HCT116 (cell line): ENCODE measurements around the gene MORF4L1. TPM values are rescaled to one million over a fixed set of nuclear protein-coding genes. Genes with fewer than 3 reads are reported as not detected.

Experiments
- ATAC-seq: fragments of 200-7000 bp; cut with Tn5 transposase; 2 replicates; pipeline ENCODE4 v1.9.1; 2020; ENCODE audit warnings: mild to moderate bottlenecking, moderate library complexity
- Bru-seq: library from RNA; stranded (reverse); fragments of 400-500 nt; gene quantifications from one replicate; lab custom pipeline; 2021; lab: Mats Ljungman, UMichigan
- BruChase-seq, 2 experiments: library from RNA; stranded (reverse); fragments of 400-500 nt; gene quantifications; one replicate each; lab custom pipeline; 2021; lab: Mats Ljungman, UMichigan
- BruUV-seq: library from RNA; stranded (reverse); fragments of 400-500 nt; replicated peaks from 2 replicates; lab custom pipeline; 2021; lab: Mats Ljungman, UMichigan
- CTCF ChIA-PET: fragments of 300-600 bp; sonication (Branson Sonifier 250); formaldehyde crosslinking; loops from one replicate; lab custom pipeline; 2021; ENCODE audit warnings: antibody characterized with exemption; lab: Charles Lee
- POLR2A ChIA-PET: fragments of 300-600, 350-600 bp; sonication (Branson Sonifier 250); formaldehyde crosslinking; loops from one replicate; lab custom pipeline; 2021; ENCODE audit warnings: antibody characterized with exemption; lab: Charles Lee
- RAD21 ChIA-PET, 2 experiments: fragments of 300-600 bp; sonication (Branson Sonifier 250); formaldehyde crosslinking; loops; one replicate each; lab custom pipeline; 2023; ENCODE audit warnings: low total read pairs in 2 of 2; ENCODE audit not compliant: uncharacterized antibody in 2 of 2, unreplicated experiment in 2 of 2, low non-redundant PET in 1 of 2; lab: Charles Lee
- DNase-seq: peaks from one replicate; pipeline ENCODE4 v3.0.0-alpha.2; 2010; ENCODE audit warnings: low read depth, low spot score
- H2AFZ ChIP-seq: fragments of 200-600 bp; shearing (Covaris generic), sonication (generic); 2 replicates; pipeline ENCODE4 v1.6.1; 2017; ENCODE audit warnings: low read depth, mixed run types, mixed read lengths, antibody characterized with exemption, low read length; ENCODE audit not compliant: poor library complexity, severe bottlenecking
- H3K27ac ChIP-seq: 2 replicates; pipeline ENCODE4 v1.5.1; 2012; ENCODE audit warnings: low read depth, low read length
- H3K27me3 ChIP-seq: fragments of 200-600 bp; sonication (generic); 2 replicates; pipeline ENCODE4 v1.6.1; 2016; ENCODE audit warnings: mixed run types, low read length, mixed read lengths; ENCODE audit not compliant: insufficient read depth
- H3K36me3 ChIP-seq, 2 experiments: fragments of 200-500 bp in 1 of 2; fragments of 200-600 bp in 1 of 2; sonication (Bioruptor generic) in 1 of 2; sonication (generic) in 1 of 2; 2 replicates each; pipeline versions ENCODE4 v1.5.1 to v1.6.1; 2014 to 2016; ENCODE audit warnings: low read length in 2 of 2, inconsistent platforms in 1 of 2, mixed read lengths in 1 of 2, mixed run types in 1 of 2; ENCODE audit not compliant: insufficient read depth in 2 of 2, control insufficient read depth in 1 of 2
- H3K4me1 ChIP-seq, 2 experiments: fragments of 200-600 bp in 1 of 2; sonication (generic) in 1 of 2; 2 replicates each; pipeline versions ENCODE4 v1.5.1 to v1.6.1; 2012 to 2017; ENCODE audit warnings: low read length in 2 of 2, inconsistent platforms in 1 of 2, mild to moderate bottlenecking in 1 of 2, mixed read lengths in 1 of 2, mixed run types in 1 of 2, moderate library complexity in 1 of 2; ENCODE audit not compliant: insufficient read depth in 2 of 2, control insufficient read depth in 1 of 2
- H3K4me2 ChIP-seq: fragments of 200-600 bp; sonication (generic); 2 replicates; pipeline ENCODE4 v1.6.1; 2017; ENCODE audit warnings: mixed run types, low read length, mixed read lengths
- H3K4me3 ChIP-seq, 2 experiments: fragments of 200-600 bp in 1 of 2; sonication (generic) in 1 of 2; replicated peaks in 1 of 2; 2 replicates each; pipeline ENCODE4 v1.5.1; 2011 to 2016; ENCODE audit warnings: low read length in 2 of 2, control low read depth in 1 of 2, low read depth in 1 of 2, mild to moderate bottlenecking in 1 of 2, mixed read lengths in 1 of 2, mixed run types in 1 of 2
- H3K79me2 ChIP-seq: fragments of 200-600 bp; sonication (generic); 2 replicates; pipeline ENCODE4 v1.6.1; 2017; ENCODE audit warnings: mild to moderate bottlenecking, mixed run types, low read length, moderate library complexity, mixed read lengths; ENCODE audit not compliant: insufficient read depth
- H3K9ac ChIP-seq: fragments of 200-600 bp; sonication (generic); 2 replicates; pipeline ENCODE4 v1.6.1; 2016; ENCODE audit warnings: low read length, mixed read lengths
- H3K9me2 ChIP-seq: fragments of 200-600 bp; sonication (generic), shearing (Covaris generic); 2 replicates; pipeline ENCODE4 v1.6.1; 2017; ENCODE audit warnings: mixed run types, mild to moderate bottlenecking, moderate library complexity; ENCODE audit not compliant: insufficient read depth
- H3K9me3 ChIP-seq, 2 experiments: fragments of 200-500 bp in 1 of 2; fragments of 200-600 bp in 1 of 2; sonication (Bioruptor generic) in 1 of 2; sonication (generic) in 1 of 2; 2 replicates each; pipeline ENCODE4 v1.6.1; 2014 to 2017; ENCODE audit warnings: low read length in 2 of 2, mixed read lengths in 2 of 2, inconsistent platforms in 1 of 2, low read depth in 1 of 2, mild to moderate bottlenecking in 1 of 2, mixed run types in 1 of 2, moderate library complexity in 1 of 2; ENCODE audit not compliant: control insufficient read depth in 1 of 2, insufficient read depth in 1 of 2
- H4K20me1 ChIP-seq: fragments of 200-600 bp; sonication (generic), shearing (Covaris generic); 2 replicates; pipeline ENCODE4 v1.6.1; 2017; ENCODE audit warnings: mixed run types, mild to moderate bottlenecking, moderate library complexity; ENCODE audit not compliant: insufficient read depth
- CBX3 ChIP-seq: IDR thresholded peaks from 2 replicates; pipeline ENCODE4 v1.6.1; 2012; ENCODE audit warnings: low read depth
- EGR1 ChIP-seq: IDR thresholded peaks from 2 replicates; pipeline ENCODE4 v1.6.1; 2012; ENCODE audit warnings: low read depth
- ELF1 ChIP-seq: IDR thresholded peaks from 2 replicates; pipeline ENCODE4 v1.6.1; 2012; ENCODE audit warnings: low read depth, borderline replicate concordance
- EZH2phosphoT487 ChIP-seq: fragments of 200-600 bp; IDR thresholded peaks from 2 replicates; pipeline ENCODE4 v1.6.1; 2018; ENCODE audit warnings: antibody characterized with exemption, borderline replicate concordance
- FOSL1 ChIP-seq: IDR thresholded peaks from 2 replicates; pipeline ENCODE4 v1.6.1; 2012; ENCODE audit warnings: low read depth
- POLR2A ChIP-seq: IDR thresholded peaks from 2 replicates; pipeline ENCODE4 v1.7.0; 2011; ENCODE audit warnings: borderline replicate concordance; ENCODE audit not compliant: insufficient read depth, insufficient read length; ENCODE audit errors: extremely low read depth
- SIN3A ChIP-seq: IDR thresholded peaks from 2 replicates; pipeline ENCODE4 v1.6.1; 2012; ENCODE audit warnings: low read depth
- SP1 ChIP-seq: IDR thresholded peaks from 2 replicates; pipeline ENCODE4 v1.6.1; 2012; ENCODE audit warnings: low read depth
- SRF ChIP-seq: IDR thresholded peaks from 2 replicates; pipeline ENCODE4 v1.6.1; 2012; ENCODE audit warnings: low read depth
- YY1 ChIP-seq: IDR thresholded peaks from 2 replicates; pipeline ENCODE4 v1.6.1; 2011; ENCODE audit warnings: low read length, low read depth, moderate library complexity, mild to moderate bottlenecking; ENCODE audit not compliant: insufficient replicate concordance; ENCODE audit errors: extremely low read depth
- ZFX ChIP-seq: fragments of 450-650 bp; IDR thresholded peaks from 2 replicates; pipeline ENCODE4 v1.6.1; 2017
- ZNF274 ChIP-seq: fragments of 200-500 bp; sonication (Bioruptor generic); IDR thresholded peaks from 2 replicates; pipeline ENCODE4 v1.6.1; 2014; ENCODE audit warnings: mild to moderate bottlenecking, low read depth, low read length, inconsistent platforms
- intact Hi-C: fragments of 100-400 bp; cut with micrococcal nuclease; formaldehyde crosslinking; loops from 2 replicates; pipeline ENCODE4 v1.10.0; 2022
- long read RNA-seq: library from polyadenylated mRNA; unstranded; transcript quantifications from one replicate; pipeline ENCODE4 v2.0.0, GENCODE V29; 2021; ENCODE audit not compliant: unreplicated experiment
- polyA plus RNA-seq: library from polyadenylated mRNA; unstranded; fragments of >200 nt; gene quantifications from 2 replicates; pipeline ENCODE4 v1.2.1, GENCODE V29; 2012; ENCODE audit warnings: missing spikeins
- total RNA-seq: library from RNA; stranded (reverse); gene quantifications from one replicate; pipeline ENCODE4 v1.2.1, GENCODE V29; 2021; ENCODE audit not compliant: unreplicated experiment
- TF ChIP-seq, protein P1 (sequence below), 3 experiments: fragments of 200-600 bp in 1 of 3; sonication (generic) in 1 of 3; IDR thresholded peaks in 2 of 3; conservative IDR thresholded peaks in 1 of 3; 2 replicates each; pipeline ENCODE4 v1.5.1; 2012 to 2017; ENCODE audit warnings: low read depth in 2 of 3, low read length in 2 of 3, antibody characterized with exemption in 1 of 3, borderline replicate concordance in 1 of 3, control low read depth in 1 of 3, mild to moderate bottlenecking in 1 of 3, mixed read lengths in 1 of 3, mixed run types in 1 of 3, moderate library complexity in 1 of 3; ENCODE audit not compliant: insufficient read depth in 1 of 3

The MORF4L1 gene, protein sequence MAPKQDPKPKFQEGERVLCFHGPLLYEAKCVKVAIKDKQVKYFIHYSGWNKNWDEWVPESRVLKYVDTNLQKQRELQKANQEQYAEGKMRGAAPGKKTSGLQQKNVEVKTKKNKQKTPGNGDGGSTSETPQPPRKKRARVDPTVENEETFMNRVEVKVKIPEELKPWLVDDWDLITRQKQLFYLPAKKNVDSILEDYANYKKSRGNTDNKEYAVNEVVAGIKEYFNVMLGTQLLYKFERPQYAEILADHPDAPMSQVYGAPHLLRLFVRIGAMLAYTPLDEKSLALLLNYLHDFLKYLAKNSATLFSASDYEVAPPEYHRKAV
- total RNA-seq, result 273 TPM
- 137 and 219 TPM in 2 replicates for polyA plus RNA-seq
- Bru-seq, nascent RNA, result percentile 86 among the genes with signal in this experiment
- BruChase-seq, experiment 1, labeled RNA remaining after a 6-hour chase, result percentile 93 among the genes with signal in this experiment
- percentile 85 among the genes with signal in this experiment for BruChase-seq, experiment 2, labeled RNA remaining after a 2-hour chase
- long read RNA-seq, transcript MORF4L1-203 (12 exons, 1,880 nt), result major isoform, 240 of 294 reads
- long read RNA-seq, transcript MORF4L1-201 (13 exons, 2,359 nt), result minor isoform, 7 of 294 reads
- long read RNA-seq, transcript MORF4L1-216 (5 exons, 448 nt), result minor isoform, 5 of 294 reads
- long read RNA-seq, partial matches to known transcripts, result 21 of 294 reads
- long read RNA-seq, other reads (novel, unspliced or antisense), result 20 of 294 reads

DNA sequence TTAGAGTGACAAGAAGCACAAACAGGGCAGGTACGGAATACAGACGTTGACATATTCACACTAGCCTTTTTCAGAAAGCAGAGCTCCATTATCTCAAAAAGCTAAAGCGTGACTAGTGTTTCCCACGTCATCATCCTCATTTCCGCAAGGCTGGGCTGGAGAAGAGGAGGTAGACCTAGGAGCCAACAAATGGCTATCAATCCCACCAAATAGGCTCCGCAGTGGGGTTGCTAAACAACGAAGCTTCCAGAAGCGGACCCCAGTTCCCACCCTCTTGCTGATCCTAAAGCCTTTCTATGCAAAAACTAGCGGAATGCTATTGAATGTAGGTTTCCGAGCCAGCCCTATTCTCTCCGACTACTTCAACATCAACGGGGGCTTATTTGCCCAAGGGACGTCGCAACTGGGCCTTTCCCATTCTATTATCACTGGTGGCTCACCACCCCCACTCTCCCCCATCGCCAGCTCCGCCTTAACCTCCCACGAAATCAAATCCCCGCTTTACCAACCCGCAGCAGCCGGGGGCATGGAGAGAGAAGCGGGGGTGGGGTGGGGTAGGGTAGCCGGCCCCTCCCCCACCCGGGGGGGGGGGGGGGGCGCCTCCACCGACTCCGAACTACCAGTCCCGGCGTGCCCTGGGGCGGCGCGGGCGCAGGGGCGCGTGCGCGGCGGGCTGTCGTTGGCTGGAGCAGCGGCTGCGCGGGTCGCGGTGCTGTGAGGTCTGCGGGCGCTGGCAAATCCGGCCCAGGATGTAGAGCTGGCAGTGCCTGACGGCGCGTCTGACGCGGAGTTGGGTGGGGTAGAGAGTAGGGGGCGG, at the start of gene MORF4L1:
MORF4L1 (plus strand) TSS at position 736 of the 817 bp plus-strand sequence. CDS start 128 bp downstream, outside the sequence.
- peak; percentile 82 for TF ChIP-seq SRF
- peak; percentile 83 for TF ChIP-seq SP1
- TF ChIP-seq CBX3, result no peak

DNA sequence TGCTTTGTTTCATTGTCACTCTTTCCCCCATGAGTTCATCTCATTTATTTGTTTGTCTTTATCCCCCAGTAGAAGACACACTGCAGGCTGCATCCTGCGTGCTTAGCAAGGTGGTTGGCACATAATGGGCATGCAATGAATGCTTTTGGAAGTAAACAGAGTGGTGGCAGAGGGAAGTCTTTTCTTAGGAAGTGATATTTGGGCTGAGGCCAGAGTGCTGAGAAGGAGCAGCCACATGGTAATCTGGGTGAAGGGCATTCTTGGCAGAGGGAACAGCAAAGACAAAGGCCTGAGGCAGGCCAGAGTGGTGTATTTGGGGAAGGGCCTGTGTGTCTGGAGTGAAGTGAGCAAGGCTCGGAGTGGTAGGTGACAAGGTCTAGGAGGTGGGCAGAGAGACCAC, 43.8 kb upstream of the MORF4L1 start:
- Histone ChIP-seq H4K20me1 (no peaks in the 10 kb centered on the region), H3K9me2 (no peaks in the 10 kb centered on the region), H3K4me1 (no peaks in the 10 kb centered on the region), H3K9me3 (no peaks in the 10 kb centered on the region), H3K9ac (no peak overlapping the region), H3K79me2 (no peaks in the 10 kb centered on the region), H2AFZ (no peak overlapping the region), H3K27me3 (peaks cover 4% of the 10 kb centered on the region; the same call in 1 of the 2 replicates), H3K4me3 (no peak overlapping the region), H3K4me2 (no peak overlapping the region), H3K36me3 (no peaks in the 10 kb centered on the region), H3K27ac (no peak overlapping the region)
- ChIA-PET RAD21 (no interaction called here), POLR2A (no interaction called here), CTCF (no interaction called here)
- intact Hi-C loops, result no loop called here
- ATAC-seq (no peak), DNase-seq (no peak)
- BruUV-seq, result no TSS peak
- TF ChIP-seq, protein P1, sequence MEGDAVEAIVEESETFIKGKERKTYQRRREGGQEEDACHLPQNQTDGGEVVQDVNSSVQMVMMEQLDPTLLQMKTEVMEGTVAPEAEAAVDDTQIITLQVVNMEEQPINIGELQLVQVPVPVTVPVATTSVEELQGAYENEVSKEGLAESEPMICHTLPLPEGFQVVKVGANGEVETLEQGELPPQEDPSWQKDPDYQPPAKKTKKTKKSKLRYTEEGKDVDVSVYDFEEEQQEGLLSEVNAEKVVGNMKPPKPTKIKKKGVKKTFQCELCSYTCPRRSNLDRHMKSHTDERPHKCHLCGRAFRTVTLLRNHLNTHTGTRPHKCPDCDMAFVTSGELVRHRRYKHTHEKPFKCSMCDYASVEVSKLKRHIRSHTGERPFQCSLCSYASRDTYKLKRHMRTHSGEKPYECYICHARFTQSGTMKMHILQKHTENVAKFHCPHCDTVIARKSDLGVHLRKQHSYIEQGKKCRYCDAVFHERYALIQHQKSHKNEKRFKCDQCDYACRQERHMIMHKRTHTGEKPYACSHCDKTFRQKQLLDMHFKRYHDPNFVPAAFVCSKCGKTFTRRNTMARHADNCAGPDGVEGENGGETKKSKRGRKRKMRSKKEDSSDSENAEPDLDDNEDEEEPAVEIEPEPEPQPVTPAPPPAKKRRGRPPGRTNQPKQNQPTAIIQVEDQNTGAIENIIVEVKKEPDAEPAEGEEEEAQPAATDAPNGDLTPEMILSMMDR (IDR thresholded peaks at IDR 0.05 in 2 of 3, conservative IDR thresholded peaks at IDR 0.05 in 1 of 3; ENCODE audit: borderline replicate concordance in 1 of 3, insufficient read depth in 1 of 3, low read depth in 2 of 3, low read length in 2 of 3), result no peak
- TF ChIP-seq YY1 (no peak), EZH2phosphoT487 (no peak), FOSL1 (no peak), EGR1 (no peak), ELF1 (no peak), ZNF274 (no peak), SIN3A (no peak), POLR2A (no peak), SP1 (no peak), ZFX (no peak)

More for the DNA sequence above, at the start of gene MORF4L1:
- no peaks in the 10 kb centered on the region for H3K9me3 ChIP-seq
- CTCF ChIA-PET, result interaction anchor here (0.7 to 1.8 kb wide), 5 partner anchors 12 to 62 kb away, joined by 3 to 6 read pairs (median 3); no protein-coding TSS in a partner anchor
- no peaks in the 10 kb centered on the region for H3K9me2 ChIP-seq
- peak within 1 kb of the TSS; percentile 98 for H3K27ac ChIP-seq
- no peaks in the 10 kb centered on the region for H3K27me3 ChIP-seq
- peak within 1 kb of the TSS; percentile 73 for H3K4me2 ChIP-seq
- H2AFZ ChIP-seq, result peak within 1 kb of the TSS; percentile 4
- intact Hi-C loops, result loop anchor here (5.0 kb wide), 1 partner anchor 115 kb away; no protein-coding TSS in a partner anchor
- peaks cover 27% of the 10 kb centered on the region; the same call in 1 of the 2 replicates for H4K20me1 ChIP-seq
- H3K36me3 ChIP-seq, result no peaks in the 10 kb centered on the region
- H3K4me3 ChIP-seq, result peak within 1 kb of the TSS; percentile 85 to 98
- peak; percentile 92 for ATAC-seq
- H3K9ac ChIP-seq, result peak within 1 kb of the TSS; percentile 100
- peaks cover 14 to 28% of the 10 kb centered on the region in 2 experiments; a peak in 3 of 4 replicates for H3K4me1 ChIP-seq
- BruUV-seq, result no TSS peak
- POLR2A ChIA-PET, result interaction anchor here (0.7 to 0.8 kb wide), 4 partner anchors 13 to 388 kb away, joined by 3 to 6 read pairs (median 4); no protein-coding TSS in a partner anchor
- RAD21 ChIA-PET, result interaction anchor here in 1 of 2 experiments (0.7 kb wide), 1 partner anchor 196 kb away, joined by 3 read pairs; no protein-coding TSS in a partner anchor
- DNase-seq, result peak; percentile 81
- H3K79me2 ChIP-seq, result peaks cover 43% of the 10 kb centered on the region
